ENCODE data around the gene KCNQ1.

- TF ChIP-seq CTCF (IDR thresholded peaks at IDR 0.05) (no peak), EP300 (IDR thresholded peaks at IDR 0.05) (peak in 1 of 4 donors; percentile 90), POLR2A (IDR thresholded peaks at IDR 0.05) (peak in 1 of 4 donors; percentile 44)
Measured at GRCh38 chr11:2898366-2899079, 453.7 kb downstream of the KCNQ1 start.

All from upper lobe of left lung (tissue), 4 donors.